GM12873 (cell line): ENCODE data around the gene SLC39A3.

Experiments
- TF ChIP-seq, protein P1 (sequence below): IDR thresholded peaks from 2 replicates; pipeline ENCODE4 v1.5.1; 2012; ENCODE audit warnings: low read depth, mild to moderate bottlenecking, moderate library complexity, low read length, control low read depth; ENCODE audit not compliant: insufficient read depth; ENCODE audit errors: missing control alignments

The SLC39A3 gene

DNA sequence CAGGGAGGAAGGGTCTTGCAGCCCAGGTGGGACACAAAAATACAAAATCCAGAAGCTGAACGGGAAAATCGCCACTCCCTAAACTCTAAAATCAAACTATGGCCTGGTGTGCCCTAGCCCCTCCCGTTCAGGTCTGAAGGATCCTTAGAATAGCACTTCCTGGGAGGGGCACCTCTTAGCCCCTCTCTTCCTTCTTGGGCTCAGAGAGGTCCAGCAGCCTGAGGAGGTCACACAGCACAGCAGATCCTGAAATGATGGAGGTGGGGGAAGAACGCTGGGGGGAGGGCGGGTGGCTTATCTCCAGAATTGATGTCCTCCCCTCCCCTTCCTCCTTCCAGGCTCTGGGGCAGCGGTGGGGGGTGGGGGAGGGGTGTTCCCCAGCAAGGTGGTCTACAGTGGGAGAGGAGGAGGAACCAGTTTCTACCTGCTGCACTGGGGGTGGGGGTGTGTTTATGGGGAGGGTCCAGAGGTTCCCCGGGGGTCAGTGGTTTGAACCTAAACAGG is 20.5 kb downstream of the SLC39A3 start:
- TF ChIP-seq, protein P1, sequence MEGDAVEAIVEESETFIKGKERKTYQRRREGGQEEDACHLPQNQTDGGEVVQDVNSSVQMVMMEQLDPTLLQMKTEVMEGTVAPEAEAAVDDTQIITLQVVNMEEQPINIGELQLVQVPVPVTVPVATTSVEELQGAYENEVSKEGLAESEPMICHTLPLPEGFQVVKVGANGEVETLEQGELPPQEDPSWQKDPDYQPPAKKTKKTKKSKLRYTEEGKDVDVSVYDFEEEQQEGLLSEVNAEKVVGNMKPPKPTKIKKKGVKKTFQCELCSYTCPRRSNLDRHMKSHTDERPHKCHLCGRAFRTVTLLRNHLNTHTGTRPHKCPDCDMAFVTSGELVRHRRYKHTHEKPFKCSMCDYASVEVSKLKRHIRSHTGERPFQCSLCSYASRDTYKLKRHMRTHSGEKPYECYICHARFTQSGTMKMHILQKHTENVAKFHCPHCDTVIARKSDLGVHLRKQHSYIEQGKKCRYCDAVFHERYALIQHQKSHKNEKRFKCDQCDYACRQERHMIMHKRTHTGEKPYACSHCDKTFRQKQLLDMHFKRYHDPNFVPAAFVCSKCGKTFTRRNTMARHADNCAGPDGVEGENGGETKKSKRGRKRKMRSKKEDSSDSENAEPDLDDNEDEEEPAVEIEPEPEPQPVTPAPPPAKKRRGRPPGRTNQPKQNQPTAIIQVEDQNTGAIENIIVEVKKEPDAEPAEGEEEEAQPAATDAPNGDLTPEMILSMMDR, result no peak

DNA sequence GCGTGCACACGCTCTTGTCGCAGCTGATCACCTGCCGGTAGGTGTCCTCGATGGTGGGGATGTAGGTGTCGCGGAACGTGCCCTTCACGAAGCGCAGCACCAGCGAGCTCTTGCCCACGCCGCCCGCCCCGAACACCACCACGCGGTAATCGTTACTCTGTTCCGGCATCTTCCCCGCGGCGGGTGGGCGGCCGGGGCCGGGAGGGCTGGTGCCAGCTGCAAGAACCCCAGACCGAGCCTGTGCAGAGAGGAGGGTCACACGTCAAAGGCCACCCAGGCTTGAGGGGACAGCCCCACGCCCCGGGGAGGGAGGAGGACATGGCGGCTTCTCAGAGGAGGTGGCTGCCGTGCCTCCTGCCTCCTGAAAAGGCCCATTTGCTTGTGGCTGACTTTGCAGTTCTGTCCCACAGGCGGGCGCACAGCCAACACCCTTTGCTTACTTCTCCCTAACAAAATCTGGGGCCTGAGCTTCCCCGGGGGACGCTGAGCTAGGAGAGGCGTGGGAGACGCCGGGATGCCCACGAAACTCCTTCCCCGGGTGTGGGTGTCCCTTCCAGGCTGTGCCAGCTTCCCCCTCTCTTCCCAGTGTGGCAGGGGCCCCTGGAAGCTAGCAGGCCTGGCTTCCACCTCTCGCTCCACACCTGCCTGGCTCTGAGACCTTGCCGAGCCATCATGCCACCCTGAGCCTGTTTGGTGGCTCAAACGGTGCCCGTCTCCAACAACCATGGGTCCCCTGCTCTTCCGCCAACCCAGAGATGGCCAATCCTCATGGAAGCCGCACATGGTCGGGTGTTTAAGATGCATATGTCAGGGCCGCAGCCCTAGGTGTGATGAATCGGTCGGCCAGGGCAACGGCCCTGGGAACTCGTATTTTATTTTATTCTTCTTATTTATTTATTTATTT is 21.9 kb downstream of the SLC39A3 start:
- TF ChIP-seq, protein P1, result no peak

DNA sequence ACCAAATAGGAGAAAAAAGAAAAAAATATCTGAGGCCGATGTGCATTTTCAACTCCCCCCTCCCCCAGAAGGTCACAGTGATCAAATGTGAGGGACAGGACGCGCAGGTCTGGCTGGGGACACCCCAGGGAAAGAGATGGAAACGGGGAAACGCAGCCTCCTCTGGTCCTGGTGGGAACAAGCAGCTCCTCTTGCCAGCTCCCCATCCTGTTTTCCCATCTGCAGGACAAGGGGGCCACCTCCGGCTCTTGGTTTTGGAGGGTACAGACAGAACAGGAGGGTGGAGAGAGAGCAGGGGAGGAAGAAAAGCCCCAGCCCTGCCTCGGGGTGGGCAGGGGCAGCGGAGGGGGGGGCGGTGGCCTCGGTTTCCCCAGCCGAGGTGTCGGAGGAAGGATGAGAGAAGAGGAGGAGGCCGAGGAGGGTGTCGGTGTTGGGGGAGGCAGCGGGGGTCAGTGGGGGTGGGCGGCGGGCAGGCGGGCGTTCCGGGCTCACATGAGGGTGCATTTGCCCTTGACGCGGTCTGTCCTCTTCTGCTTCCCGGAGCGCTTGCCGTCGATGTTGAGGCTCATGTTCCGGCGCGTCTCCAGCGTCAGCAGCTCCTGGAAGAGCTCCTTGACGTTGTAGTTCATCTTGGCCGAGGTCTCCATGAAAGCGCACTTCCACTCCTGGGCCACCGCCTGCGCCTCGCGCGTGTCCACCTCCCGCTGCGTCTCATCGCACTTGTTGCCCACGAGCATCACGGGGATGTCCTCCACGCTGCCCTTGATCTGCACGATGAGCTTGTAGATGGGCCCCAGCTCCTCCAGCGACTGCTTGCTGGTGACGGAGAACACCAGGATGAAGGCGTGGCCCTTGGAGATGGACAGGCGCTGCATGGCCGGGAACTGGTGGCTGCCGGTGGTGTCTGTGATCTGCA is 22.8 kb downstream of the SLC39A3 start:
- TF ChIP-seq, protein P1, result no peak

DNA sequence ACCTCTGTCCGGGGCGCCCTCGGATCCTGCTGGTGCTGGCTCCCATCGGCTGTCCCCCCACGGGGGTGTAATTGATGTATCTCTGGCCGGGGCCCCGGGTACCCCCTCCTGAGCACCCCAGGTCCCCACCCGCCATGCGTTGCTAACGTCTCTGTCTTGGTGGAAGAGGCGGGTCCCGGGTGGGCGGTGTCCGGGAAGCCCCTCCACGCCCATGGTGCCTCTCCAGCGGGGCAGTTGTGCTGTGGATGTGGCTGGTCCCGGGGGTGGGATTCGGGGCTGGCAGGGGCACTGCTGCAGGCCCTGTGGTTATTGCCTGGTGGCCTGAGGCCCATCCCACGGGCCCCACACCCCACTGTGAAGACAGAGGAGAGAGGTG is 23.6 kb downstream of the SLC39A3 start:
- TF ChIP-seq, protein P1, result no peak

DNA sequence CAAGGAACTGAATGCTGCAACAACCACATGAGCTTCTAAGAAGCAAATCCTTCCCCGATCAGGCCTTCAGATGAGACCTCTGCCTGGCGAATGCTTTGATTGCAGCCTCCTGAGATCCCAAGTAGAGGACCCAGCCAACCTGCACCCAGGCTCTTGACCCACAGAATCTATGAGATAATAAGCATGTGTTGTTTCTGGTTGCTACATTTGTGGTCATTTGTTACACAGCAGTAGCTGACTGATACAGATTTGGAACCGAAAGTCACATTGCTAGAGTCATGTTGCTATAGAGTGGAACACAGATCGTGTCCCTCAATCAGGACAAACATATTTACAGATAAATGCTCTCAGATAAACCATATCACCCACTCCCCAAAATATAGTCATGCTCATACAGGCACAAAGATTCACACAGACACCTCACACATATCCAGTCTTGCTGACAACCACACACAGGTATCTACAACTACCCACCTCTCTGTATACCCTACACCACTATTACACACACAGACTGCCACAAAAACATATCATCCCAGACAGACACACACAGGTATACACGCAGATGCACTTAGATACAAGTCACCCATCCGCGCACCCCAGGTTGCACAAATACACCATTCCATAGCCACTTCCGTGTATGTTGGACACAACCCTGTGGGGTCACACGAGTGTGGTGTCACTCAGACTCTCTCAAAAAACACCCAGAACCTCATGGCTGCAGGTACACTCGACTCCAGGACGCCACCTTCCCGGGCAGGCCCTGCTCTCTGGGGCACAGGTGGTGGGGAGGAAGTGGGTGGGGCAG is 24.1 kb downstream of the SLC39A3 start:
- TF ChIP-seq, protein P1, result no peak

DNA sequence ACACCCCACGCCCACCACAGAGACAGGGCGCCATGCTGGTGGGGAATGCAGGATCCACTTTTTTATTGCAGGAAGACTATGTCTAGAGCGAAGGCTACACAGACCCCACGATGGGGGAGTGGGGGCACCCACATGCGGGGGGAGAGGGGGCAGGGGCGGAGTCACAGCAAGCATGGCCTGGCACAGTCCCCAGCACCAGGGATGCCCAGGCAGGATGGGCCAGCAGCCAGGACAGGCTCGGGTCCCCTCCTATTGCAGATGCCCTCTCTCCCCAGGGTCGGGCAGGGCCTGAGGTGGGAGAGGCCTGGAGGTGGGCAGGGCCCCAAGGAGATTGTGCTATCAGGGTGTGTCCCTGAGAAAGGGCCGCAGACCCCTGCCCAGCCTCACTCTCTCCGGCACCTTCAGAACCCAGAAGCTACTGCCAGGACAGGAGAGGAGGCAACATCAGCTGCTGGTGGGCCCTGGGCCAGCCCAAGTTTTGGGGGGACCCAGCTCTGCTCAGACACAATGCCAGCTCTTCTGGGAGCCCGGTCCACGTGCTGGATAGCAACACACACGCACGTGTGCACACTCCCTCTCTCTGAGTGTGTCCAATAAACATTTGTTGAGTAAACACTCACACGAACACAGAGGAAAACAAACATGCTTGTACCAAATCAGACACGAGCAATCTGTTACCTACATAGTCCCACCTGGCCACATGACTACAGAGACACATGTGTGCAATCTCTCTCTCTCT is 25.1 kb downstream of the SLC39A3 start:
- TF ChIP-seq, protein P1, result no peak
